Subcutaneous adipose tissue (tissue), 4 donors: ENCODE measurements around the gene TLE7. TPM values are rescaled to one million over a fixed set of nuclear protein-coding genes. Genes with fewer than 3 reads are reported as not detected.

Experiments
- CTCF ChIP-seq: fragments of 450-650 bp; IDR thresholded peaks from one replicate; pipeline ENCODE4 v1.5.1; 2016; ENCODE audit warnings: low read depth, mild to moderate bottlenecking, control low read depth, antibody characterized with exemption, moderate library complexity
- total RNA-seq, 4 donors: library from RNA; depleted of rRNA; stranded (reverse); fragments of >200 nt; gene quantifications; one replicate each; pipeline ENCODE4 v1.1.0, GENCODE V29; 2016

Gene TLE7
- total RNA-seq, 4 donors from 2014 or later = not detected

DNA sequence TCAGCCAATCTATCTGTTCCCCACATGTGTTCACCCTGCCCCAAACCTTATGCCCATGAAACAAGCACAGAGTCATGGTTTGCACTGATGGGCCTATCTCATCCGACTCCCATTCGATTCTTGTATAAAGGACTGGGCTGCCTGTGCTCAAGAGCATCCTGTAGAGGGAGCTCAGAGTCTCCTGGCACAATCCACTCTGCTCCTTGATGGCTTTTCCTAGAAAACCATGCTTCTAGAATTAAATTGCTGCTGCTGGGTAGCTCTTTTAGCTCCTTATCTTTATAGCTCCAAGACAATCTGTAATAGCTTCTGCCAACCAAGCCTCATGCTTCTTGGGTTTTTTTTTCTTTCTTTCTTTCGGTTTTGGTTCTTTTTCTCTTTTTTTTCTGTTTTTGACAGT lies 37.6 kb upstream of the TLE7 start:
- TF ChIP-seq CTCF = no peak

DNA sequence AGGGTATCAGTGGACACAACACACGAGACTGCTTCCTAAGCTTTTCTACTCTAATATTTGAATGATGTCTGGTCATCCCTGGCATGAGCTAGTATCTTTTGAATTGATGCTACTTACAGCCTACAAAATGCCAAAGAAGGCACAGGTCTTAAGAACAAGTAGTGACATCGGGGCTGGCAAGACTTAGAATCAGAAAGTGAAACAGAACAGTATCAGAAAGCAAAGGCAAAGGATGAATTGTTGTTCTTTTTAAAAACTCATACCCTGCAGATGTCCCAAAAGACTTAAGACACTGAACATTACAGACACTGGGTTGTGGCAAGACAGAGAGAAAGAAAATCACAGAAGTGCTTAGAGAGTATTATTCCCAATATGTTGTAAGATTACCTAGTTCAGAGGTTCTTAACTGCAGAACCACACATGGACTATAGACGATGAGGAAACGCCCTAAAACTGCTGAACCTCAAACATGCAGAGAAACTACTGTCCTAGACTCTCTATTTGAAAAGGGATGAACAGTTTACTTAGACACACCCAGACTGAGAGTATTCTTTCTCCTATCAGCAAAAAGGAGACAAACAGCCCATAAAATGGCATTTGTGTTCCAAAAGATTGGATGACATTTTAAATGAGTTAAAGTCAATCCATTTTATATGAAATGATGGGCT lies 34.7 kb upstream of the TLE7 start:
- no peak for TF ChIP-seq CTCF

DNA sequence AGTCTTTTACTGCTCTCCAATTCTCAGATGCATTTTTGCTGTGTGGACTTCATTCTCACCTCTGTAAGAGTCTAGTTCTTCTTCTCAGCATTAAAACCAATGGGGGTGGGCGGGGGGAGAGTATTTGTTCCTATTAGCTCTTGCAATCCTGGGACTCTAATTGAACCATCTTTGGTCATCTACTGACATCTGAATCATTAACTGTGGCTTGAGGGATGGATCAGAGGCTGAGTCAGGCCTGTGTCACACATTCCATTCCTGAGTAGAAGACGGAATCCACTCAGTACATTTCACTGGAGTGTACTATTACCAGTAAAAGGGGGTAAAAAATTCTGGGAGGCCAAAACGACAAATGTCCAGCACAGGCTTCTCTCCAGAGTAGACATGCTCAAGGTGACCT lies 33.0 kb upstream of the TLE7 start:
- TF ChIP-seq CTCF = no peak

GRCh38 chr16:71473891-71474290 lies 32.0 kb upstream of the TLE7 start:
- no peak for TF ChIP-seq CTCF

- no peak for TF ChIP-seq CTCF
Observed at GRCh38 chr16:71472931-71473330, 31.1 kb upstream of the TLE7 start.

- no peak for TF ChIP-seq CTCF
Observed at GRCh38 chr16:71472051-71472450, 30.2 kb upstream of the TLE7 start.

DNA sequence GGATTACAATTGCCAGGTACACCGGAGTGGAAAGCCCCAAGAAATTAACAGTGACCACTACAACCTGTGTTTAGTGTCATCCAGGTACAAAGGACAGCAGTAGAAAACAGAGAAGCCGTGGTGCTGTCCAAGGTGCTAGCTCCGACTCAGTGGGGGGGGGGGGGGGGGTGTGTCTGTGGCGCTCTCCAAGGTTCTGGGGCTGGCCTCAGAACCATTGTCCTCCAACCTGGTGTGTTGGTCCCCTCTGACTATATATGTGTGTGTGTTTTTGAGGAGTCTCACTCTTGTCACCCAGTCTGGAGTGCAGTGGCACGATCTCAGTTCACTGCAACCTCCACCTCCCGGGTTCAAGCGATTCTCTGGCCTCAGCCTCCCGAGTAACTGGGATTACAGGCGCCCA lies 26.0 kb upstream of the TLE7 start:
- no peak for TF ChIP-seq CTCF
